ENCODE results near the gene AHCTF1. TPM values are rescaled to one million over a fixed set of nuclear protein-coding genes. Genes with fewer than 3 reads are reported as not detected.

The AHCTF1 gene
- total RNA-seq, 1 experiment from 2014 or later = 112 TPM

GRCh38 chr1:246793356-246793896, 138.3 kb downstream of the AHCTF1 start:
- H3K27me3 Mint-ChIP-seq (ENCODE audit: insufficient read depth, unreplicated experiment) = no peaks in the 10 kb centered on the region
- no peak for TF ChIP-seq CTCF (IDR thresholded peaks at IDR 0.05; ENCODE audit: unreplicated experiment)
- no peak overlapping the region for H3K27ac Mint-ChIP-seq (ENCODE audit: low read depth, unreplicated experiment)
- CTCF ChIA-PET = interaction anchor here (0.7 kb wide), 1 partner anchor 299 kb away, joined by 4 read pairs; no protein-coding TSS in a partner anchor
- no TSS peak for BruUV-seq (replicated peaks)
- H3K9me3 Mint-ChIP-seq (ENCODE audit: unreplicated experiment) = no peaks in the 10 kb centered on the region
- no peaks in the 10 kb centered on the region for H3K36me3 Mint-ChIP-seq (ENCODE audit: insufficient read depth, unreplicated experiment)
- intact Hi-C loops (cut with micrococcal nuclease) = no loop called here
- H3K4me1 Mint-ChIP-seq (ENCODE audit: insufficient read depth, unreplicated experiment) = peaks cover 14% of the 10 kb centered on the region
- no peak for DNase-seq (ENCODE audit: unreplicated experiment)
- H3K4me3 Mint-ChIP-seq (ENCODE audit: unreplicated experiment) = no peak overlapping the region
- POLR2A ChIA-PET = no interaction called here

- intact Hi-C loops (cut with micrococcal nuclease) = no loop called here
- H3K27me3 Mint-ChIP-seq (ENCODE audit: insufficient read depth, unreplicated experiment) = no peaks in the 10 kb centered on the region
- TF ChIP-seq CTCF (IDR thresholded peaks at IDR 0.05; ENCODE audit: unreplicated experiment) = no peak
- no peak for DNase-seq (ENCODE audit: unreplicated experiment)
- H3K36me3 Mint-ChIP-seq (ENCODE audit: insufficient read depth, unreplicated experiment) = no peaks in the 10 kb centered on the region
- peaks cover 14% of the 10 kb centered on the region for H3K4me1 Mint-ChIP-seq (ENCODE audit: insufficient read depth, unreplicated experiment)
- no TSS peak for BruUV-seq (replicated peaks)
- no peak overlapping the region for H3K4me3 Mint-ChIP-seq (ENCODE audit: unreplicated experiment)
- no peaks in the 10 kb centered on the region for H3K9me3 Mint-ChIP-seq (ENCODE audit: unreplicated experiment)
- no peak overlapping the region for H3K27ac Mint-ChIP-seq (ENCODE audit: low read depth, unreplicated experiment)
- ChIA-PET POLR2A (no interaction called here), CTCF (no interaction called here)
Observed at GRCh38 chr1:246792603-246793002, 139.1 kb downstream of the AHCTF1 start.

- no peak for TF ChIP-seq CTCF (IDR thresholded peaks at IDR 0.05; ENCODE audit: unreplicated experiment)
- intact Hi-C loops (cut with micrococcal nuclease) = no loop called here
- no peak overlapping the region for H3K4me3 Mint-ChIP-seq (ENCODE audit: unreplicated experiment)
- no peak for DNase-seq (ENCODE audit: unreplicated experiment)
- H3K27ac Mint-ChIP-seq (ENCODE audit: low read depth, unreplicated experiment) = no peak overlapping the region
- no peaks in the 10 kb centered on the region for H3K36me3 Mint-ChIP-seq (ENCODE audit: insufficient read depth, unreplicated experiment)
- ChIA-PET POLR2A (interaction anchor here (1.4 kb wide), 1 partner anchor 9 kb away, joined by 4 read pairs; no protein-coding TSS in a partner anchor), CTCF (interaction anchor here (0.6 to 1.1 kb wide), 2 partner anchors 13 to 14 kb away, joined by 3 read pairs; no protein-coding TSS in a partner anchor)
- no TSS peak for BruUV-seq (replicated peaks)
- H3K27me3 Mint-ChIP-seq (ENCODE audit: insufficient read depth, unreplicated experiment) = no peaks in the 10 kb centered on the region
- no peaks in the 10 kb centered on the region for H3K9me3 Mint-ChIP-seq (ENCODE audit: unreplicated experiment)
- peaks cover 14% of the 10 kb centered on the region for H3K4me1 Mint-ChIP-seq (ENCODE audit: insufficient read depth, unreplicated experiment)
Observed at GRCh38 chr1:246791303-246791918, 140.3 kb downstream of the AHCTF1 start.

GRCh38 chr1:246790833-246791232, 140.9 kb downstream of the AHCTF1 start:
- no TSS peak for BruUV-seq (replicated peaks)
- Mint-ChIP-seq H3K27ac (ENCODE audit: low read depth, unreplicated experiment) (no peak overlapping the region), H3K36me3 (ENCODE audit: insufficient read depth, unreplicated experiment) (no peaks in the 10 kb centered on the region), H3K9me3 (ENCODE audit: unreplicated experiment) (no peaks in the 10 kb centered on the region), H3K4me1 (ENCODE audit: insufficient read depth, unreplicated experiment) (peaks cover 14% of the 10 kb centered on the region), H3K4me3 (ENCODE audit: unreplicated experiment) (no peak overlapping the region), H3K27me3 (ENCODE audit: insufficient read depth, unreplicated experiment) (no peaks in the 10 kb centered on the region)
- TF ChIP-seq CTCF (IDR thresholded peaks at IDR 0.05; ENCODE audit: unreplicated experiment) = no peak
- intact Hi-C loops (cut with micrococcal nuclease) = no loop called here
- ChIA-PET CTCF (interaction anchor here (1.1 kb wide), 1 partner anchor 13 kb away, joined by 3 read pairs; no protein-coding TSS in a partner anchor), POLR2A (interaction anchor here (1.4 kb wide), 1 partner anchor 10 kb away, joined by 4 read pairs; no protein-coding TSS in a partner anchor)
- no peak for DNase-seq (ENCODE audit: unreplicated experiment)

Measured in MCF 10A (cell line).